HG03460 (cell line): ENCODE results near the gene PKHD1.
A peak's percentile ranks its signal among the peaks of the same experiment; 100 is the strongest.
"Not testable (repeated sequence)": the region's sequence is repeated elsewhere in the genome, so short reads cannot be mapped to it uniquely, and the experiment has no call there.

Source experiments
- ATAC-seq: cut with Tn5 transposase; IDR thresholded peaks from one replicate; pipeline ENCODE4 v1.9.1; 2021; ENCODE audit not compliant: unreplicated experiment

PKHD1 gene

GRCh38 chr6:51934098-51934497, 153.3 kb downstream of the PKHD1 start:
- no peak for ATAC-seq

- no peak for ATAC-seq
Measured at GRCh38 chr6:51932956-51933355, 154.5 kb downstream of the PKHD1 start.

GRCh38 chr6:51930602-51931001, 156.8 kb downstream of the PKHD1 start:
- no peak for ATAC-seq

GRCh38 chr6:51929934-51930574, 157.4 kb downstream of the PKHD1 start:
- no peak for ATAC-seq

GRCh38 chr6:51928320-51928719, 159.1 kb downstream of the PKHD1 start:
- ATAC-seq = peak; percentile 70

GRCh38 chr6:51927450-51927849, 160.0 kb downstream of the PKHD1 start:
- ATAC-seq = no peak

- ATAC-seq = no peak
Measured at GRCh38 chr6:51926125-51926524, 161.3 kb downstream of the PKHD1 start.

GRCh38 chr6:51922479-51922878, 164.9 kb downstream of the PKHD1 start:
- not testable (repeated sequence) for ATAC-seq

- not testable (repeated sequence) for ATAC-seq
Measured at GRCh38 chr6:51918347-51918746, 169.1 kb downstream of the PKHD1 start.

GRCh38 chr6:51915098-51915497, 172.3 kb downstream of the PKHD1 start:
- no peak for ATAC-seq

- no peak for ATAC-seq
Measured at GRCh38 chr6:51913265-51913664, 174.1 kb downstream of the PKHD1 start.

GRCh38 chr6:51910851-51911250, 176.6 kb downstream of the PKHD1 start:
- ATAC-seq = no peak

GRCh38 chr6:51908243-51908642, 179.2 kb downstream of the PKHD1 start:
- no peak for ATAC-seq

GRCh38 chr6:51901766-51902764, 185.3 kb downstream of the PKHD1 start:
- no peak for ATAC-seq

GRCh38 chr6:51893366-51893765, 194.0 kb downstream of the PKHD1 start:
- ATAC-seq = no peak

GRCh38 chr6:51892750-51893149, 194.7 kb downstream of the PKHD1 start:
- ATAC-seq = no peak

- ATAC-seq = no peak
Measured at GRCh38 chr6:51892339-51892738, 195.1 kb downstream of the PKHD1 start.

- no peak for ATAC-seq
Measured at GRCh38 chr6:51891784-51892183, 195.6 kb downstream of the PKHD1 start.

- no peak for ATAC-seq
Measured at GRCh38 chr6:51887859-51888258, 199.6 kb downstream of the PKHD1 start.

- no peak for ATAC-seq
Measured at GRCh38 chr6:51885957-51886356, 201.5 kb downstream of the PKHD1 start.

- no peak for ATAC-seq
Measured at GRCh38 chr6:51868591-51869355, 218.6 kb downstream of the PKHD1 start.
